ENCODE measurements around the gene TAX1BP3.

Gene TAX1BP3

DNA sequence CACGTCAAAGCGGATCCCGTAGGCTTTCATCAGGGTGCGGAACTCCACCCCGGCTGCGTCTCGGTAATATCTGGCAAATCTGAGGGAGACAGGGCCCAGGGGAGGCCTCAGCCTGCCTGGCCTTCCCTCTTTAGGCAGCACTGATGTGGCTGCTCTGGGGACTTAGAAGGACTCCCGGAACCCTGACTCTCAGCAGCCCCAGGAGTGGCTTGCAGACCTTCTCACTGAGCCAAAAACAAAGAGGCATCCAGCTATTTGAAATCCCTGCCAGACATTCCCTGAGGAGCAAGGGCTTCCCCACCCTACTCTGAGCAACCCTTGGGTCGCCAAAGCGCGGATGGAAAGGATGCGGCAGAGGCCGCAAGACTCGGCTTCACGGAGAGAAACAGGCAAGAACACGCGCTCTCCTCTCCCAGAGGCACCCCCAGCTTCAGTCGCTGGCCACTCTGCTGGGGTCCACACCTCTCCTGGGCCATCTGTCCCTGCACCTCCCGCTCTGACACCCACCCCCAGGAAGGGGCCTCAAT, 19.7 kb upstream of the TAX1BP3 start:
- H2AFZ ChIP-seq (ENCODE audit: low read length), result no peak overlapping the region
- H4K20me1 ChIP-seq (ENCODE audit: insufficient read depth, low read length, poor library complexity, severe bottlenecking), result peaks cover 31% of the 10 kb centered on the region
- peaks cover 3% of the 10 kb centered on the region for H3K4me1 ChIP-seq (ENCODE audit: insufficient read depth, low read length, poor library complexity, severe bottlenecking)
- peaks cover 23% of the 10 kb centered on the region for H3K79me2 ChIP-seq (ENCODE audit: insufficient read depth, low read length)
- H3F3A ChIP-seq (ENCODE audit: low read depth), result no peaks in the 10 kb centered on the region
- no peaks in the 10 kb centered on the region for H3K9me2 ChIP-seq (replicated peaks; ENCODE audit: low read depth, low read length)
- H3K4me3 ChIP-seq (ENCODE audit: low read length, poor library complexity, severe bottlenecking), result no peak overlapping the region
- H3K27me3 ChIP-seq (ENCODE audit: insufficient read depth, low read length, poor library complexity, severe bottlenecking), result no peaks in the 10 kb centered on the region
- peaks cover 20% of the 10 kb centered on the region; the same call in 1 of the 2 replicates for H3K36me3 ChIP-seq (ENCODE audit: insufficient read depth, low read length)
- TF ChIP-seq EZH2phosphoT487 (IDR thresholded peaks at IDR 0.05; ENCODE audit: borderline replicate concordance), result no peak
- TF ChIP-seq, protein P1, sequence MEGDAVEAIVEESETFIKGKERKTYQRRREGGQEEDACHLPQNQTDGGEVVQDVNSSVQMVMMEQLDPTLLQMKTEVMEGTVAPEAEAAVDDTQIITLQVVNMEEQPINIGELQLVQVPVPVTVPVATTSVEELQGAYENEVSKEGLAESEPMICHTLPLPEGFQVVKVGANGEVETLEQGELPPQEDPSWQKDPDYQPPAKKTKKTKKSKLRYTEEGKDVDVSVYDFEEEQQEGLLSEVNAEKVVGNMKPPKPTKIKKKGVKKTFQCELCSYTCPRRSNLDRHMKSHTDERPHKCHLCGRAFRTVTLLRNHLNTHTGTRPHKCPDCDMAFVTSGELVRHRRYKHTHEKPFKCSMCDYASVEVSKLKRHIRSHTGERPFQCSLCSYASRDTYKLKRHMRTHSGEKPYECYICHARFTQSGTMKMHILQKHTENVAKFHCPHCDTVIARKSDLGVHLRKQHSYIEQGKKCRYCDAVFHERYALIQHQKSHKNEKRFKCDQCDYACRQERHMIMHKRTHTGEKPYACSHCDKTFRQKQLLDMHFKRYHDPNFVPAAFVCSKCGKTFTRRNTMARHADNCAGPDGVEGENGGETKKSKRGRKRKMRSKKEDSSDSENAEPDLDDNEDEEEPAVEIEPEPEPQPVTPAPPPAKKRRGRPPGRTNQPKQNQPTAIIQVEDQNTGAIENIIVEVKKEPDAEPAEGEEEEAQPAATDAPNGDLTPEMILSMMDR (conservative IDR thresholded peaks at IDR 0.05; ENCODE audit: low read length), result no peak
- no peak overlapping the region for H3K9ac ChIP-seq (ENCODE audit: low read depth, low read length, poor library complexity, severe bottlenecking)
- no peak overlapping the region for H3K4me2 ChIP-seq (ENCODE audit: low read depth, low read length, poor library complexity, severe bottlenecking)
- no peaks in the 10 kb centered on the region for H3K9me3 ChIP-seq (ENCODE audit: insufficient read depth, low read depth, low read length)

DNA sequence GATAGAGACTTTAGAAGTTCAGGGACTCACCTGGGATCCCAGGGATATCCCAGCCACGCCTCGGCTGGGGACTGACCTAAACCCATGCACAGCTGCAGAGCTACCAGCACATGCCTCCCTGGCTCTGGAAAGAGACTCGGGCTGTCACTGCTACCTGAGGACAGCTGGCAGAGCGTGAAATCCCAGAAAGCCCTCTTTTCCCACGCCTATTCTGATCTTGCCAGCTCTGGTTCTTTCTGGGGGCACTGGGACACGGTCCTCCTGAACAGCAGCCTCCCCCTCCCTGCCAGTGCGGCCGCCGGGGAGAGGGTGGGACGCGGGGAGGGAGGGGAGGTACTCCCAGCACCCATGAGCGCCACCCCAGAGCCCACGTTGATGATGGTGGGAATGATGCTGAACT, 16.8 kb upstream of the TAX1BP3 start:
- Histone ChIP-seq H3K4me3 (ENCODE audit: low read length, poor library complexity, severe bottlenecking) (no peak overlapping the region), H3K9me2 (replicated peaks; ENCODE audit: low read depth, low read length) (no peaks in the 10 kb centered on the region), H3K9ac (ENCODE audit: low read depth, low read length, poor library complexity, severe bottlenecking) (no peak overlapping the region), H3K4me2 (ENCODE audit: low read depth, low read length, poor library complexity, severe bottlenecking) (no peak overlapping the region), H3F3A (ENCODE audit: low read depth) (no peaks in the 10 kb centered on the region), H3K4me1 (ENCODE audit: insufficient read depth, low read length, poor library complexity, severe bottlenecking) (no peaks in the 10 kb centered on the region), H3K79me2 (ENCODE audit: insufficient read depth, low read length) (no peaks in the 10 kb centered on the region), H3K9me3 (ENCODE audit: insufficient read depth, low read depth, low read length) (no peaks in the 10 kb centered on the region), H2AFZ (ENCODE audit: low read length) (no peak overlapping the region), H4K20me1 (ENCODE audit: insufficient read depth, low read length, poor library complexity, severe bottlenecking) (peaks cover 8% of the 10 kb centered on the region), H3K36me3 (ENCODE audit: insufficient read depth, low read length) (peaks cover 9% of the 10 kb centered on the region; the same call in 1 of the 2 replicates), H3K27me3 (ENCODE audit: insufficient read depth, low read length, poor library complexity, severe bottlenecking) (no peaks in the 10 kb centered on the region)
- TF ChIP-seq, protein P1 (conservative IDR thresholded peaks at IDR 0.05; ENCODE audit: low read length), result no peak
- no peak for TF ChIP-seq EZH2phosphoT487 (IDR thresholded peaks at IDR 0.05; ENCODE audit: borderline replicate concordance)

DNA sequence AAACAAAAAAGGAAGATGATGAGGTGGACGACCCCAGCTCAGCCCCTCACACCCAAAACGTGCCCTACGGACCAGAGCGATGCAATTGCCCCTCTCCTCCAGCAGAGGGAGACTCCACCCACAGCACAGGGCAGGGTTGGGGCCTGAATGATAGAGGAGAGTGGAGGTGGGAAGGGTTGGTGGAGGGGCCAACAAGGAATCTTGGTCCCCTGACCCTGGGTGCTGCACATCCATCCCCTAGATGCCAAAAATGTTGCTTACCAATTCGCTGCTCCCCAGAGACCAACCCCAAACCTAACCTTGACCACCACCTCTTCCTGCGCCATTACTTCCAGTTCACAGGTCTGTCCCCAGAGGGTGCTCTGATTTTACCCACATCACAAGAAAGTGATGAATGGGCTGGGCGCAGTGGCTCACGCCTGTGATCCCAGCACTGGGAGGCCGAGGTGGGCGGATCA, 14.7 kb upstream of the TAX1BP3 start:
- Histone ChIP-seq H3K4me1 (ENCODE audit: insufficient read depth, low read length, poor library complexity, severe bottlenecking) (no peaks in the 10 kb centered on the region), H2AFZ (ENCODE audit: low read length) (no peak overlapping the region), H3K9me3 (ENCODE audit: insufficient read depth, low read depth, low read length) (no peaks in the 10 kb centered on the region), H3F3A (ENCODE audit: low read depth) (no peaks in the 10 kb centered on the region), H3K27me3 (ENCODE audit: insufficient read depth, low read length, poor library complexity, severe bottlenecking) (no peaks in the 10 kb centered on the region), H3K36me3 (ENCODE audit: insufficient read depth, low read length) (peaks cover 5% of the 10 kb centered on the region; the same call in 1 of the 2 replicates), H3K9me2 (replicated peaks; ENCODE audit: low read depth, low read length) (no peaks in the 10 kb centered on the region), H3K4me2 (ENCODE audit: low read depth, low read length, poor library complexity, severe bottlenecking) (no peak overlapping the region), H4K20me1 (ENCODE audit: insufficient read depth, low read length, poor library complexity, severe bottlenecking) (peaks cover under 1% of the 10 kb centered on the region), H3K79me2 (ENCODE audit: insufficient read depth, low read length) (no peaks in the 10 kb centered on the region), H3K4me3 (ENCODE audit: low read length, poor library complexity, severe bottlenecking) (no peak overlapping the region), H3K9ac (ENCODE audit: low read depth, low read length, poor library complexity, severe bottlenecking) (no peak overlapping the region)
- TF ChIP-seq EZH2phosphoT487 (IDR thresholded peaks at IDR 0.05; ENCODE audit: borderline replicate concordance), result no peak
- TF ChIP-seq, protein P1 (conservative IDR thresholded peaks at IDR 0.05; ENCODE audit: low read length), result peak; percentile 98

Data from Loucy (cell line).